H9 (cell line): ENCODE data around the gene PDZD8. TPM values are rescaled to one million over a fixed set of nuclear protein-coding genes. Genes with fewer than 3 reads are reported as not detected.

Source experiments
- DNase-seq: peaks from one replicate; pipeline ENCODE4 v3.0.0-alpha.2; 2017
- H2AFZ ChIP-seq: one replicate; pipeline ENCODE4 v1.6.1; 2013; ENCODE audit warnings: mild to moderate bottlenecking, low read length, control low read depth, moderate library complexity
- H2AK5ac ChIP-seq: 2 replicates; pipeline ENCODE4 v1.6.1; 2013; ENCODE audit warnings: low read length, control low read depth, mixed read lengths; ENCODE audit not compliant: insufficient read length
- H2BK120ac ChIP-seq: one replicate; pipeline ENCODE4 v1.6.1; 2013; ENCODE audit warnings: low read depth, mild to moderate bottlenecking, low read length, control low read depth, inconsistent platforms; ENCODE audit not compliant: poor library complexity, severe bottlenecking
- H2BK12ac ChIP-seq: 2 replicates; pipeline ENCODE4 v1.6.1; 2013; ENCODE audit warnings: low read length, control low read depth, mixed read lengths, low read depth; ENCODE audit not compliant: insufficient read length
- H2BK15ac ChIP-seq: 2 replicates; pipeline ENCODE4 v1.6.1; 2013; ENCODE audit warnings: low read depth, low read length, control low read depth
- H2BK20ac ChIP-seq: one replicate; pipeline ENCODE4 v1.6.1; 2013; ENCODE audit warnings: low read depth, mild to moderate bottlenecking, low read length, control low read depth, inconsistent platforms; ENCODE audit not compliant: poor library complexity, severe bottlenecking
- H2BK5ac ChIP-seq: 2 replicates; pipeline ENCODE4 v1.6.1; 2013; ENCODE audit warnings: low read length, control low read depth, mixed read lengths; ENCODE audit not compliant: insufficient read length
- H3K14ac ChIP-seq: 2 replicates; pipeline ENCODE4 v1.6.1; 2013; ENCODE audit warnings: low read length, control low read depth; ENCODE audit not compliant: insufficient read depth
- H3K18ac ChIP-seq: 2 replicates; pipeline ENCODE4 v1.6.1; 2013; ENCODE audit warnings: low read depth, mild to moderate bottlenecking, mixed read lengths, low read length, control low read depth; ENCODE audit not compliant: insufficient read length
- H3K23ac ChIP-seq: 2 replicates; pipeline ENCODE4 v1.6.1; 2013; ENCODE audit warnings: low read length, control low read depth, mixed read lengths, low read depth; ENCODE audit not compliant: insufficient read length
- H3K23me2 ChIP-seq: 2 replicates; pipeline ENCODE4 v1.6.1; 2013; ENCODE audit warnings: low read depth, mild to moderate bottlenecking, mixed read lengths, low read length, control low read depth; ENCODE audit not compliant: insufficient read length, poor library complexity, severe bottlenecking
- H3K27ac ChIP-seq: 2 replicates; pipeline ENCODE4 v1.5.1; 2013; ENCODE audit warnings: low read length, control low read depth, mixed read lengths, low read depth; ENCODE audit not compliant: insufficient read length
- H3K27me3 ChIP-seq: 2 replicates; pipeline ENCODE4 v1.6.1; 2013; ENCODE audit warnings: low read length, control low read depth, inconsistent platforms; ENCODE audit not compliant: insufficient read depth
- H3K4ac ChIP-seq: 2 replicates; pipeline ENCODE4 v1.6.1; 2013; ENCODE audit warnings: low read depth, mild to moderate bottlenecking, control low read depth, inconsistent platforms, low read length, moderate library complexity
- H3K4me1 ChIP-seq: 2 replicates; pipeline ENCODE4 v1.6.1; 2013; ENCODE audit warnings: low read length, control low read depth, inconsistent platforms; ENCODE audit not compliant: insufficient read depth
- H3K4me2 ChIP-seq: 2 replicates; pipeline ENCODE4 v1.6.1; 2013; ENCODE audit warnings: low read length, control low read depth, mixed read lengths; ENCODE audit not compliant: insufficient read length, insufficient read depth
- H3K56ac ChIP-seq: 2 replicates; pipeline ENCODE4 v1.6.1; 2013; ENCODE audit warnings: low read depth, mild to moderate bottlenecking, mixed read lengths, low read length, control low read depth; ENCODE audit not compliant: insufficient read length
- H3K79me1 ChIP-seq: 2 replicates; pipeline ENCODE4 v1.6.1; 2013; ENCODE audit warnings: low read depth, mild to moderate bottlenecking, moderate library complexity, low read length, control low read depth, inconsistent platforms; ENCODE audit not compliant: insufficient read depth, poor library complexity, severe bottlenecking
- H3K79me2 ChIP-seq: 2 replicates; pipeline ENCODE4 v1.6.1; 2013; ENCODE audit warnings: low read length, control low read depth, inconsistent platforms; ENCODE audit not compliant: insufficient read depth
- H3K9ac ChIP-seq: 2 replicates; pipeline ENCODE4 v1.6.1; 2013; ENCODE audit warnings: low read length, control low read depth, mixed read lengths; ENCODE audit not compliant: insufficient read length; ENCODE audit errors: extremely low read depth
- H3K9me3 ChIP-seq: one replicate; pipeline ENCODE4 v1.6.1; 2013; ENCODE audit warnings: low read depth, low read length, inconsistent platforms; ENCODE audit not compliant: control insufficient read depth
- H3T11ph ChIP-seq: one replicate; pipeline ENCODE4 v1.6.1; 2013; ENCODE audit warnings: mild to moderate bottlenecking, low read length, control low read depth, inconsistent platforms
- H4K20me1 ChIP-seq: one replicate; pipeline ENCODE4 v1.6.1; 2013; ENCODE audit not compliant: control insufficient read depth, insufficient read length, insufficient read depth
- H4K5ac ChIP-seq: 2 replicates; pipeline ENCODE4 v1.6.1; 2013; ENCODE audit warnings: low read depth, mild to moderate bottlenecking, mixed read lengths, low read length, control low read depth; ENCODE audit not compliant: insufficient read length
- H4K8ac ChIP-seq: replicated peaks from 2 replicates; pipeline ENCODE4 v1.6.1; 2013; ENCODE audit warnings: low read length, control low read depth, mixed read lengths, low read depth; ENCODE audit not compliant: insufficient read length
- H4K91ac ChIP-seq: 2 replicates; pipeline ENCODE4 v1.6.1; 2013; ENCODE audit warnings: low read depth, mild to moderate bottlenecking, moderate library complexity, mixed read lengths, low read length, control low read depth; ENCODE audit not compliant: insufficient read length
- H3K27ac Mint-ChIP-seq, 3 experiments: 2 replicates in 2 of 3; 3 replicates in 1 of 3; pipeline ENCODE4 v1.8.0; 2020 to 2021; ENCODE audit warnings: mixed read lengths in 3 of 3, mild to moderate bottlenecking in 1 of 3, moderate library complexity in 1 of 3
- H3K27me3 Mint-ChIP-seq: 2 replicates; pipeline ENCODE4 v1.8.0; 2021; ENCODE audit warnings: low read depth, mild to moderate bottlenecking, moderate library complexity, mixed read lengths
- H3K36me3 Mint-ChIP-seq, 3 experiments: 2 replicates in 2 of 3; 3 replicates in 1 of 3; pipeline ENCODE4 v1.8.0; 2020 to 2021; ENCODE audit warnings: low read depth in 3 of 3, mixed read lengths in 3 of 3; ENCODE audit not compliant: insufficient read depth in 1 of 3
- H3K4me1 Mint-ChIP-seq, 2 experiments: 2 replicates each; pipeline ENCODE4 v1.8.0; 2020; ENCODE audit warnings: mixed read lengths in 2 of 2
- H3K4me3 Mint-ChIP-seq, 2 experiments: 2 replicates in 1 of 2; 3 replicates in 1 of 2; pipeline ENCODE4 v1.8.0; 2020 to 2021; ENCODE audit warnings: mild to moderate bottlenecking in 2 of 2, mixed read lengths in 2 of 2, moderate library complexity in 1 of 2
- H3K9me3 Mint-ChIP-seq, 2 experiments: 2 replicates in 1 of 2; 3 replicates in 1 of 2; pipeline ENCODE4 v1.8.0; 2020; ENCODE audit warnings: mild to moderate bottlenecking in 2 of 2, mixed read lengths in 2 of 2, moderate library complexity in 1 of 2
- CTCF ChIP-seq: fragments of 200-600 bp; sonication (generic); conservative IDR thresholded peaks from 3 replicates; pipeline ENCODE4 v1.8.0; 2021; ENCODE audit warnings: antibody characterized with exemption, mild to moderate bottlenecking
- WGBS: extraction: QIAGEN DNeasy Blood & Tissue Kit; methylation state at CpG from one replicate; pipeline ENCODE4 v1.1.7; 2013; ENCODE audit warnings: missing lambda C conversion rate, low lambda C conversion rate, mixed read lengths; ENCODE audit not compliant: insufficient read length; ENCODE audit errors: extremely low coverage; 5-methylcytosine and 5-hydroxymethylcytosine counted together
- total RNA-seq: library from RNA; stranded (reverse); gene quantifications from 2 replicates; pipeline ENCODE4 v1.2.1, GENCODE V29; 2021

PDZD8 gene
- total RNA-seq, 1 experiment from 2014 or later: 38.2 TPM

- no peak overlapping the region for H4K5ac ChIP-seq
- no peak overlapping the region for H3K27ac ChIP-seq
- no peak overlapping the region for H2BK15ac ChIP-seq
- WGBS: no CpG with 5 or more reads among the region's 8 CpGs
- no peaks in the 10 kb centered on the region for H3K9me3 ChIP-seq
- H2BK120ac ChIP-seq: no peak overlapping the region
- no peaks in the 10 kb centered on the region for H3K23me2 ChIP-seq
- H2BK12ac ChIP-seq: no peak overlapping the region
- no peaks in the 10 kb centered on the region for H3K4me1 ChIP-seq
- no peak overlapping the region for H4K91ac ChIP-seq
- no peak overlapping the region for H3K23ac ChIP-seq
- no peak overlapping the region; a peak in 1 of 7 replicates for H3K27ac Mint-ChIP-seq
- H2BK20ac ChIP-seq: no peak overlapping the region
- H3K56ac ChIP-seq: no peak overlapping the region
- H3K14ac ChIP-seq: no peak overlapping the region; the same call in 1 of the 2 replicates
- no peak overlapping the region for H3K18ac ChIP-seq
- no peaks in the 10 kb centered on the region for H4K20me1 ChIP-seq
- no peaks in the 10 kb centered on the region for H3K27me3 ChIP-seq
- no peak overlapping the region for H3K4me3 Mint-ChIP-seq
- H3K4me2 ChIP-seq: no peak overlapping the region
- peaks cover 10% of the 10 kb centered on the region; the same call in 1 of the 2 replicates for H3K27me3 Mint-ChIP-seq
- H2AK5ac ChIP-seq: no peak overlapping the region
- H3K36me3 Mint-ChIP-seq: no peaks in the 10 kb centered on the region
- no peak for DNase-seq
- H3K79me2 ChIP-seq: no peaks in the 10 kb centered on the region
- no peaks in the 10 kb centered on the region for H3K9me3 Mint-ChIP-seq
- no peak overlapping the region for H3T11ph ChIP-seq
- H3K79me1 ChIP-seq: no peaks in the 10 kb centered on the region
- no peak overlapping the region for H3K9ac ChIP-seq
- H2AFZ ChIP-seq: no peak overlapping the region
- H2BK5ac ChIP-seq: no peak overlapping the region
- TF ChIP-seq CTCF: no peak
- H3K4me1 Mint-ChIP-seq: peaks cover 13 to 14% of the 10 kb centered on the region in 2 experiments; a peak in 3 of 4 replicates
- no peak overlapping the region for H3K4ac ChIP-seq
- no peak overlapping the region for H4K8ac ChIP-seq
These were observed 36.5 kb upstream of the PDZD8 start for GRCh38 chr10:117411479-117412399.
